ENCODE data around the gene TCHP. TPM values are rescaled to one million over a fixed set of nuclear protein-coding genes. Genes with fewer than 3 reads are reported as not detected.

TCHP gene
- total and polyA plus RNA-seq, 2 of the 13 experiments (the other 11 are each of a cell fraction or from before 2014, with no cell fraction given): 6.7 to 12.2 TPM

DNA sequence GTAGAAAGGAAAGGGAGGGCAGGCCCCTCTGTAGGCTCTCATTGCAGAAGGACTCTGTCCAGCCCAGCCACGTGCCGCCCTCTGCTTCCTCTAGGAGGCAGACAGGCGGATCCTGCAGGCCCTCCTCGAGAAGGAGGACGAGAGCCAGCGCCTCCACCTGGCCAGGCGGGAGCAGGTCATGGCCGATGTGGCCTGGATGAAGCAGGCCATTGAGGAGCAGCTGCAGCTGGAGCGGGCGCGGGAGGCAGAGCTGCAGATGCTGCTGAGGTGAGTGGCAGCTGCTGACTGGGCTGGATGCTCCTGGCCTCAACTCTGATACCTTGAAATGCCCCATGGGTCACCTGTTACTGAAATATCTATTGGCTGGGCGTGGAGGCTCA, 10.9 kb downstream of the TCHP start (continued):
- TF ChIP-seq, protein P1, sequence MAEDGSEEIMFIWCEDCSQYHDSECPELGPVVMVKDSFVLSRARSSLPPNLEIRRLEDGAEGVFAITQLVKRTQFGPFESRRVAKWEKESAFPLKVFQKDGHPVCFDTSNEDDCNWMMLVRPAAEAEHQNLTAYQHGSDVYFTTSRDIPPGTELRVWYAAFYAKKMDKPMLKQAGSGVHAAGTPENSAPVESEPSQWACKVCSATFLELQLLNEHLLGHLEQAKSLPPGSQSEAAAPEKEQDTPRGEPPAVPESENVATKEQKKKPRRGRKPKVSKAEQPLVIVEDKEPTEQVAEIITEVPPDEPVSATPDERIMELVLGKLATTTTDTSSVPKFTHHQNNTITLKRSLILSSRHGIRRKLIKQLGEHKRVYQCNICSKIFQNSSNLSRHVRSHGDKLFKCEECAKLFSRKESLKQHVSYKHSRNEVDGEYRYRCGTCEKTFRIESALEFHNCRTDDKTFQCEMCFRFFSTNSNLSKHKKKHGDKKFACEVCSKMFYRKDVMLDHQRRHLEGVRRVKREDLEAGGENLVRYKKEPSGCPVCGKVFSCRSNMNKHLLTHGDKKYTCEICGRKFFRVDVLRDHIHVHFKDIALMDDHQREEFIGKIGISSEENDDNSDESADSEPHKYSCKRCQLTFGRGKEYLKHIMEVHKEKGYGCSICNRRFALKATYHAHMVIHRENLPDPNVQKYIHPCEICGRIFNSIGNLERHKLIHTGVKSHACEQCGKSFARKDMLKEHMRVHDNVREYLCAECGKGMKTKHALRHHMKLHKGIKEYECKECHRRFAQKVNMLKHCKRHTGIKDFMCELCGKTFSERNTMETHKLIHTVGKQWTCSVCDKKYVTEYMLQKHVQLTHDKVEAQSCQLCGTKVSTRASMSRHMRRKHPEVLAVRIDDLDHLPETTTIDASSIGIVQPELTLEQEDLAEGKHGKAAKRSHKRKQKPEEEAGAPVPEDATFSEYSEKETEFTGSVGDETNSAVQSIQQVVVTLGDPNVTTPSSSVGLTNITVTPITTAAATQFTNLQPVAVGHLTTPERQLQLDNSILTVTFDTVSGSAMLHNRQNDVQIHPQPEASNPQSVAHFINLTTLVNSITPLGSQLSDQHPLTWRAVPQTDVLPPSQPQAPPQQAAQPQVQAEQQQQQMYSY (CRISPR knock-in tag; IDR thresholded peaks at IDR 0.05): no peak
- TF ChIP-seq, protein P2, sequence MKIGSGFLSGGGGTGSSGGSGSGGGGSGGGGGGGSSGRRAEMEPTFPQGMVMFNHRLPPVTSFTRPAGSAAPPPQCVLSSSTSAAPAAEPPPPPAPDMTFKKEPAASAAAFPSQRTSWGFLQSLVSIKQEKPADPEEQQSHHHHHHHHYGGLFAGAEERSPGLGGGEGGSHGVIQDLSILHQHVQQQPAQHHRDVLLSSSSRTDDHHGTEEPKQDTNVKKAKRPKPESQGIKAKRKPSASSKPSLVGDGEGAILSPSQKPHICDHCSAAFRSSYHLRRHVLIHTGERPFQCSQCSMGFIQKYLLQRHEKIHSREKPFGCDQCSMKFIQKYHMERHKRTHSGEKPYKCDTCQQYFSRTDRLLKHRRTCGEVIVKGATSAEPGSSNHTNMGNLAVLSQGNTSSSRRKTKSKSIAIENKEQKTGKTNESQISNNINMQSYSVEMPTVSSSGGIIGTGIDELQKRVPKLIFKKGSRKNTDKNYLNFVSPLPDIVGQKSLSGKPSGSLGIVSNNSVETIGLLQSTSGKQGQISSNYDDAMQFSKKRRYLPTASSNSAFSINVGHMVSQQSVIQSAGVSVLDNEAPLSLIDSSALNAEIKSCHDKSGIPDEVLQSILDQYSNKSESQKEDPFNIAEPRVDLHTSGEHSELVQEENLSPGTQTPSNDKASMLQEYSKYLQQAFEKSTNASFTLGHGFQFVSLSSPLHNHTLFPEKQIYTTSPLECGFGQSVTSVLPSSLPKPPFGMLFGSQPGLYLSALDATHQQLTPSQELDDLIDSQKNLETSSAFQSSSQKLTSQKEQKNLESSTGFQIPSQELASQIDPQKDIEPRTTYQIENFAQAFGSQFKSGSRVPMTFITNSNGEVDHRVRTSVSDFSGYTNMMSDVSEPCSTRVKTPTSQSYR (CRISPR knock-in tag; IDR thresholded peaks at IDR 0.05; ENCODE audit: borderline replicate concordance): no peak
- TF ChIP-seq, protein P3, sequence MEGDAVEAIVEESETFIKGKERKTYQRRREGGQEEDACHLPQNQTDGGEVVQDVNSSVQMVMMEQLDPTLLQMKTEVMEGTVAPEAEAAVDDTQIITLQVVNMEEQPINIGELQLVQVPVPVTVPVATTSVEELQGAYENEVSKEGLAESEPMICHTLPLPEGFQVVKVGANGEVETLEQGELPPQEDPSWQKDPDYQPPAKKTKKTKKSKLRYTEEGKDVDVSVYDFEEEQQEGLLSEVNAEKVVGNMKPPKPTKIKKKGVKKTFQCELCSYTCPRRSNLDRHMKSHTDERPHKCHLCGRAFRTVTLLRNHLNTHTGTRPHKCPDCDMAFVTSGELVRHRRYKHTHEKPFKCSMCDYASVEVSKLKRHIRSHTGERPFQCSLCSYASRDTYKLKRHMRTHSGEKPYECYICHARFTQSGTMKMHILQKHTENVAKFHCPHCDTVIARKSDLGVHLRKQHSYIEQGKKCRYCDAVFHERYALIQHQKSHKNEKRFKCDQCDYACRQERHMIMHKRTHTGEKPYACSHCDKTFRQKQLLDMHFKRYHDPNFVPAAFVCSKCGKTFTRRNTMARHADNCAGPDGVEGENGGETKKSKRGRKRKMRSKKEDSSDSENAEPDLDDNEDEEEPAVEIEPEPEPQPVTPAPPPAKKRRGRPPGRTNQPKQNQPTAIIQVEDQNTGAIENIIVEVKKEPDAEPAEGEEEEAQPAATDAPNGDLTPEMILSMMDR (CRISPR knock-in tag; IDR thresholded peaks at IDR 0.05): peak; percentile 70
- TF ChIP-seq NCOA2 (CRISPR knock-in tag; IDR thresholded peaks at IDR 0.05) (no peak), SIN3A (IDR thresholded peaks at IDR 0.05; ENCODE audit: borderline replicate concordance, low read depth, low read length) (no peak), ZNF446 (CRISPR knock-in tag; IDR thresholded peaks at IDR 0.05) (no peak), ATF1 (CRISPR knock-in tag; IDR thresholded peaks at IDR 0.05) (no peak), ELF4 (CRISPR knock-in tag; IDR thresholded peaks at IDR 0.05; ENCODE audit: borderline replicate concordance) (no peak), ZNF256 (CRISPR knock-in tag; conservative IDR thresholded peaks at IDR 0.05) (no peak), IRF2 (CRISPR knock-in tag; IDR thresholded peaks at IDR 0.05) (peak; percentile 23; the same call in 1 of the 2 replicates)
- TF ChIP-seq, protein P4, sequence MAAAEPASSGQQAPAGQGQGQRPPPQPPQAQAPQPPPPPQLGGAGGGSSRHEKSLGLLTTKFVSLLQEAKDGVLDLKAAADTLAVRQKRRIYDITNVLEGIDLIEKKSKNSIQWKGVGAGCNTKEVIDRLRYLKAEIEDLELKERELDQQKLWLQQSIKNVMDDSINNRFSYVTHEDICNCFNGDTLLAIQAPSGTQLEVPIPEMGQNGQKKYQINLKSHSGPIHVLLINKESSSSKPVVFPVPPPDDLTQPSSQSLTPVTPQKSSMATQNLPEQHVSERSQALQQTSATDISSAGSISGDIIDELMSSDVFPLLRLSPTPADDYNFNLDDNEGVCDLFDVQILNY (CRISPR knock-in tag; conservative IDR thresholded peaks at IDR 0.05): no peak
- TF ChIP-seq, protein P5, sequence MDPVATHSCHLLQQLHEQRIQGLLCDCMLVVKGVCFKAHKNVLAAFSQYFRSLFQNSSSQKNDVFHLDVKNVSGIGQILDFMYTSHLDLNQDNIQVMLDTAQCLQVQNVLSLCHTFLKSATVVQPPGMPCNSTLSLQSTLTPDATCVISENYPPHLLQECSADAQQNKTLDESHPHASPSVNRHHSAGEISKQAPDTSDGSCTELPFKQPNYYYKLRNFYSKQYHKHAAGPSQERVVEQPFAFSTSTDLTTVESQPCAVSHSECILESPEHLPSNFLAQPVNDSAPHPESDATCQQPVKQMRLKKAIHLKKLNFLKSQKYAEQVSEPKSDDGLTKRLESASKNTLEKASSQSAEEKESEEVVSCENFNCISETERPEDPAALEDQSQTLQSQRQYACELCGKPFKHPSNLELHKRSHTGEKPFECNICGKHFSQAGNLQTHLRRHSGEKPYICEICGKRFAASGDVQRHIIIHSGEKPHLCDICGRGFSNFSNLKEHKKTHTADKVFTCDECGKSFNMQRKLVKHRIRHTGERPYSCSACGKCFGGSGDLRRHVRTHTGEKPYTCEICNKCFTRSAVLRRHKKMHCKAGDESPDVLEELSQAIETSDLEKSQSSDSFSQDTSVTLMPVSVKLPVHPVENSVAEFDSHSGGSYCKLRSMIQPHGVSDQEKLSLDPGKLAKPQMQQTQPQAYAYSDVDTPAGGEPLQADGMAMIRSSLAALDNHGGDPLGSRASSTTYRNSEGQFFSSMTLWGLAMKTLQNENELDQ (CRISPR knock-in tag; IDR thresholded peaks at IDR 0.05; ENCODE audit: borderline replicate concordance): no peak

Data from HepG2 (cell line).